NK-92 (cell line): ENCODE measurements around the gene CELSR3.

ENCODE experiments used
- DNase-seq: peaks from one replicate; lab custom pipeline; 2025; ENCODE audit not compliant: unreplicated experiment; lab: John Stamatoyannopoulos, UW

CELSR3 gene

GRCh38 chr3:48600711-48601621, 61.7 kb downstream of the CELSR3 start:
- no peak for DNase-seq

- no peak for DNase-seq
These were observed 63.0 kb downstream of the CELSR3 start for GRCh38 chr3:48599509-48600285.

DNA sequence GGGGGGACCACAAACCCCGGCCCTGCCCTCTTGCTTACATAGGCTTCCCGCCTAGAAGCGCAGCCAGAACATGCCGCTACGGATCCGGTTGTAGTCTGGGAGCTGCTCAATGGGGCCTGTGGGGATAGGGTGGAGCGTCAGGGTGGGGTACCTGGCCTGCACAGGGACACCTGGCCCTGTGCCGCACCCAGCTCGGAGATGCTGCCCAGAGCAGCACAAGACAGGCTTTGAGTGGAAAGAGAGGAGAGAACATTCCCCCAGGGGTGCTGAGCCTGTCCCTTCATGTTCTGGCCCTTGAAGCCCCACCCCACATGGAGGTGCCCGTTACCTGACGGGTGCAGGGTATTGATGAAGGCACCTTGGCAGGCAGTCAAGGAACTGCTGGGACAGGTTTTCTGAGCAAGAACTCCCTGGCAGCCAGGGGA, 63.6 kb downstream of the CELSR3 start:
- no peak for DNase-seq

- no peak for DNase-seq
These were observed 64.2 kb downstream of the CELSR3 start for GRCh38 chr3:48598323-48599076.

DNA sequence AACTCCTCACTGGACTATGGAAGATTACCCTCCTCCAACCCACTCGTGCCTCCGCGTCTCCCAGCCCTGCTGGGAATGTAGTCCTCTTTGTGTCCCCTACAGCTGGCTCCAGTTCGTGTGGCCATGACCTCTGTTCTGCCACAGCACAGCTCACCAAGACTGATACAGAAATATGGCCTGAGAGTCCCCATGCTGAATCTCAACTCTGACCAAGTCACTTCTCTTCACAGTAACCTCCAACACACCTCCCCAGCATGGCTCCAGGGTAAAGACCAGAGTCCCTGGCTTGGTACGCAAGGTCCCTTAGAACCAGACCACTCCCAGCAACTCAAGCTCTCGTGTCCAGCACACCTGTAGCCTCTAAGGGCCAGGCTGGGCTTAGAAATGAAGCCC, 65.3 kb downstream of the CELSR3 start:
- DNase-seq: no peak

DNA sequence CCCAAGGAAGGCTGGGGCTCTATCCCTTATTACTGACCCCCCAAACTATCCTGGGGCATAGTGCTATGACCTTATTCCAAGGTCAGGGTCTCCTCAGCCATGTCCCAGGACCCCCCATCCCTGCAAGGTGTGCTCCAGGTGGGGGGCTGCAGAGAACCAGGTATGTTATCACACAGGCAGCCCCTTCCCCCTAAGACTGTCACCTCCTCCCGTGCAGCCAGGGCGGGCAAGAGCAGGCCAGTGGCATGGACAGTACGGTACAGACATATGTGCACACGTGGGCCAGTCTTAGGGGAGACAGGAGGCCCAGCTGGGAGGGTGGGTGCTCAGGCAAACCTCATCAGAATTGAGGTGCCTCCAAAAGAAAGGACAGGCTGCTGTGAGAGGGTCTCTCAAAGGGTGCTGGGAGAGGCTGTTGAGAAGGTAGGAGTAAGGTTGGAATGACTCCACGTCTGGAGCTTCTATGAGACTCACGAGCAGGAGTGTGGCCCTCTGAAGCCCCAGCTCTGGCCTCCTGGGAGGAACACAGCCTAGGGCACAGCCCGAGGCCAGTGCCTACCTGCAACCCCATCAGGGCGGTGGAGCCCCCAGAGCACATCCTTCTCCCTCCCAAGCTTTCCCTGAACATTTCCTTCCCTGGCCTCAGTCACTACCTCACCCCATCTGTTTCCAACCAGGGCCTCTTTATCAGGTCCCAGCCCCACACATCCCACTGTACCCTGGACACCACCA, 65.8 kb downstream of the CELSR3 start:
- no peak for DNase-seq

GRCh38 chr3:48596157-48596556, 66.5 kb downstream of the CELSR3 start:
- DNase-seq: no peak

GRCh38 chr3:48595526-48596121, 67.1 kb downstream of the CELSR3 start:
- DNase-seq: no peak

DNA sequence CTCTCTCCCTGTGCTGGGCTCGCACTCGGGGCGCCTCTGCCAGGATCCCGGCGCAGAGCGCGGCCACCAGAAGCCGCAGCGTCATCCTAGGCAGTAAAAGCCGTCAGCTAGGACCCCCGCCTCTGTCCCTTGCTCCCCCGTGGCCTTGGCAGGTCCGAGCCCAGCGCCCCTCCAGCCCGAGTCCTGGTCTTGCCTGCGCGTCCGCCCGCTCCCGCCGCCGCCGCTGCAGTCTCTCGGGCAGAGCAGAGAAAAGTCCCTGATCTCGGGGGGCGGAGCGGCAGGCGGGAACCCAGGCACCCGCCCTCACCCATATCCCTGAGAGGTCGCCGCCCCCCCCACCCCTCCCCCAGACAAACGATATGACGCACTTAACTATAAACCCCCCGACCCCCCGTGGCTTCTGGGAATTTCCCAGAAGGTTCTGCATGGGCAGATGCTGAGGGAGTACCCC, 67.6 kb downstream of the CELSR3 start, which contains the start of gene COL7A1:
Gene COL7A1, minus strand, starts transcription at position 255 of the 451 bp plus-strand sequence. Its CDS starts 170 bp downstream, at position 85.
- no peak for DNase-seq

DNA sequence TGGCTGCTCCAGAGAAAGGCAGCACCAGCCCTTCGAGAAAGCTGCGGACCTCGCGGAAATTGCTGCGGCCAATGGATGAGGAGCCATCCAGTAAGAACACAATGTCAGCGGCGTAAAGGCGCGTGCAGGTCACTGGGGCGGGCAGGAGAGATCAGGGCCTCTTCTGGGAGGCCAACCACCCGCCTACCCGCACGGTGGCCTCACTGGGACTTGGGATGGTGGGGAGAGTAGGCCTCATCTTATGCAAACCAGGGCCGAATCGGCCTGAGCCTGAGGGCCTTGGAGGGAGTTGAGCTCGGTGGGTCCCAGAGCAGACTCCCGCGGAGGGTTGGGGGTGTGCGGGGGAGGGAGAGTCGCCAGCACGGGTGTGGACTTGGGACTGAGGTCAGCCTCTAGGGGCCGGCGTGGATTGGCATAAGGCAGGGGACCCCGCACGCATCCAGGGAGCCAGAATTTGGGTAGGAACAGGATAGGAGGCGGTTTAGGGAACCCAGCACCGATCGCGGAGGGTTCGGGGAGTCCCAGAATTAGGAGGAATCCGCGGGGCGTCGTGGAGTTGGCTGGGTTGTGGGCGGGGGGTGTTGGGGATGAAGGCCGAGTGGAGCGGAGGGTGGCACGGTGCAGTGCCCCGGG, 68.2 kb downstream of the CELSR3 start:
- DNase-seq: no peak

- DNase-seq: no peak
These were observed 69.3 kb downstream of the CELSR3 start for GRCh38 chr3:48593337-48593736.

DNA sequence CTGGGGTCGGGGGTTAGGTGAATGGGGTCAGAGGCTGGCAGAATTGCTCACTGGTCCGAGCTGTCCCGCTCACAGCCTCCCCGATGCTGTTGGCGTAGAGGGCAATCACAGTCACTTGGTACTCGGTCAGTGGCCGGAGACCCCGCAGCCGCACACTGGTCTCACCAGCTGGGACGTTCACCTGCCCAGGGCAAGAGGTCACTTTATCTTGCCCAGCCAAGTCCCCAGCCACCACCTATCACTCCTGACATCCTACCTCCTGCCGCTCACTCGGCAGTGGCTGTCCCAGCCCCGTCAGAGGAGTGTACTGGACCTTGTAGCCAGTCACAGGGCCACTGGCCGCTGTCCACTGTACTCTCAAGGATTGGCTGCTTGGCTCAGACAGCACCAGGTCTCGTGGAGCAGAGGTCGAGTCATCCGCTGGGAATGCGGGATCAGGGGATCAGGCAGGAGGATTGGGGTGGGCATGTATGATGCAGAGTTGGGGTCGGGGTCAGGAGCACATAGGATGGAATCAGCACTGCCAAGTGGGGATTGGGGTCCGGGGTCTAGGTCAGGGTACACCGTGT, 70.1 kb downstream of the CELSR3 start:
- no peak for DNase-seq

- no peak for DNase-seq
These were observed 70.7 kb downstream of the CELSR3 start for GRCh38 chr3:48591886-48592518.

DNA sequence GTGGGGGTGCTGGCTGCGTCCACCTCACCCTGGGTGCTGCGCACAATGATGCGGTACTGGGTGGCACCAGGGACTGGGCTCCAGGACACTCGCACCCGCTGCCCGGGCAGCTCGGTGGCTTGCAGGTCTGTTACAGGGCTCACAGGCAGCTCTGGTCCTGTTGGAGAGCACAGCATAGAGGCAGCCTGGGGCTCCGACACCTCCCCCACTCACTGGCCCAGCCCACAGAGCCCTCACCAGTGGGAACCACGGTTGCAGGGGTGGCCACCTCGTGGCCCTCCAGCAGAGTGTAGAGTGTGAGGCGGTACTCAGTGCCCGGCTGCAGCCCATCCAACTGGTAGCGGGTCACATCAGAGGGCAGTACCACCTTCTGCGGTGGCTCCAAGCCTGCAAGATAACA, 71.2 kb downstream of the CELSR3 start:
- DNase-seq: no peak

GRCh38 chr3:48588230-48588629, 74.5 kb downstream of the CELSR3 start:
- no peak for DNase-seq

- DNase-seq: no peak
These were observed 75.0 kb downstream of the CELSR3 start for GRCh38 chr3:48587686-48588085.
